A673 (cell line): ENCODE measurements around the gene KCNK17.

ENCODE experiments used
- EZH2 ChIP-seq: fragments of 200-600 bp; sonication (generic); IDR thresholded peaks from 2 replicates; pipeline ENCODE4 v1.6.1; 2017; ENCODE audit warnings: borderline replicate concordance, low read depth, mild to moderate bottlenecking, mixed read lengths, antibody characterized with exemption, low read length; ENCODE audit not compliant: poor library complexity, severe bottlenecking
- TF ChIP-seq, protein P1 (sequence below): fragments of 300-800, 200-600 bp; sonication (generic); conservative IDR thresholded peaks from 2 replicates; pipeline ENCODE4 v1.5.1; 2017; ENCODE audit warnings: low read depth, mild to moderate bottlenecking, antibody characterized with exemption, low read length, moderate library complexity, mixed read lengths

DNA sequence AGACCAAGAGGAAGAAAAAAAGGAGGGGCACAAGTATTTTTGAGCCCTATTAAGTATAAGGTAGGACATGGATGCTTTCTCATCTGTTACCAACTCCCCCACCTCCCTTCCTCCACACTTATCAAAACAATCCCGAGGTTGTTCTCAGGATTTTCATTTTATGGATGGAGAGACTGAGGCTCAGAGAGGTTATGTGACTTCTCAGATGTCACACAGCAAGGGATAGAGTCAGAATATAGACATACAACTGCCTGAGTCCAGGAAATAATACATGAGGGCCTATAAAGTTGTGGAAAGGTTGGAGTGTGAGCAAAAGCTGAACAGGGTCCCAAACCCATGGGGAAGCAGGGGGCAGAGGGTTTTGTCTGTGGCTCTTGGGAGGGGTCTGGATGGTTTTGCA lies 19.3 kb downstream of the KCNK17 start:
- TF ChIP-seq, protein P1, sequence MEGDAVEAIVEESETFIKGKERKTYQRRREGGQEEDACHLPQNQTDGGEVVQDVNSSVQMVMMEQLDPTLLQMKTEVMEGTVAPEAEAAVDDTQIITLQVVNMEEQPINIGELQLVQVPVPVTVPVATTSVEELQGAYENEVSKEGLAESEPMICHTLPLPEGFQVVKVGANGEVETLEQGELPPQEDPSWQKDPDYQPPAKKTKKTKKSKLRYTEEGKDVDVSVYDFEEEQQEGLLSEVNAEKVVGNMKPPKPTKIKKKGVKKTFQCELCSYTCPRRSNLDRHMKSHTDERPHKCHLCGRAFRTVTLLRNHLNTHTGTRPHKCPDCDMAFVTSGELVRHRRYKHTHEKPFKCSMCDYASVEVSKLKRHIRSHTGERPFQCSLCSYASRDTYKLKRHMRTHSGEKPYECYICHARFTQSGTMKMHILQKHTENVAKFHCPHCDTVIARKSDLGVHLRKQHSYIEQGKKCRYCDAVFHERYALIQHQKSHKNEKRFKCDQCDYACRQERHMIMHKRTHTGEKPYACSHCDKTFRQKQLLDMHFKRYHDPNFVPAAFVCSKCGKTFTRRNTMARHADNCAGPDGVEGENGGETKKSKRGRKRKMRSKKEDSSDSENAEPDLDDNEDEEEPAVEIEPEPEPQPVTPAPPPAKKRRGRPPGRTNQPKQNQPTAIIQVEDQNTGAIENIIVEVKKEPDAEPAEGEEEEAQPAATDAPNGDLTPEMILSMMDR = no peak
- TF ChIP-seq EZH2 = no peak
